ENCODE results near the gene ACACA. TPM values are rescaled to one million over a fixed set of nuclear protein-coding genes. Genes with fewer than 3 reads are reported as not detected.

The ACACA gene
- total RNA-seq, 1 donor from 2014 or later: 145 TPM

DNA sequence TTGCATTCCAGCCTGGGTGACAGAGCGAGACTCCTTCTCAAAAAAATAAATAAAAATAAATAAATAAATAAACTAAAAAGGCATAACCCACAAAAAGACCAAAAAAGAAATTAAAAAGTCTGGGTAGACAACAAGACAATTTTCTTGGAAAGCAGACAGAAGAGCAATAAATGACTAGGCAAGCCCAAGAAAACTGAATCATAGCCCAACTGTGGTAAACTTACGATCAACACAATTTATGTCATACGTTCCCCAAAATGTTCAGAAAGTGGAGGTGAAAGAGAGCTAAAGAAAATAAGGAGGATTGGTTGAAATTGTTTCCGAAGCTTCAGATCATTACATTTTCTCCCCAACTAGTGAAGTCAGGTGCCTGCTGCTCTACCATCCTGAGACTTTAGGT is 62.1 kb downstream of the ACACA start:
- DNase-seq: no peak
- Mint-ChIP-seq H3K9me3 (ENCODE audit: unreplicated experiment) (peaks cover 3% of the 10 kb centered on the region), H3K27me3 (ENCODE audit: unreplicated experiment) (no peaks in the 10 kb centered on the region), H3K36me3 (ENCODE audit: unreplicated experiment) (peaks cover 7% of the 10 kb centered on the region), H3K4me1 (ENCODE audit: low read depth, unreplicated experiment) (no peaks in the 10 kb centered on the region), H3K27ac (ENCODE audit: unreplicated experiment) (no peak overlapping the region), H3K4me3 (ENCODE audit: unreplicated experiment) (no peak overlapping the region)
- TF ChIP-seq, protein P1, sequence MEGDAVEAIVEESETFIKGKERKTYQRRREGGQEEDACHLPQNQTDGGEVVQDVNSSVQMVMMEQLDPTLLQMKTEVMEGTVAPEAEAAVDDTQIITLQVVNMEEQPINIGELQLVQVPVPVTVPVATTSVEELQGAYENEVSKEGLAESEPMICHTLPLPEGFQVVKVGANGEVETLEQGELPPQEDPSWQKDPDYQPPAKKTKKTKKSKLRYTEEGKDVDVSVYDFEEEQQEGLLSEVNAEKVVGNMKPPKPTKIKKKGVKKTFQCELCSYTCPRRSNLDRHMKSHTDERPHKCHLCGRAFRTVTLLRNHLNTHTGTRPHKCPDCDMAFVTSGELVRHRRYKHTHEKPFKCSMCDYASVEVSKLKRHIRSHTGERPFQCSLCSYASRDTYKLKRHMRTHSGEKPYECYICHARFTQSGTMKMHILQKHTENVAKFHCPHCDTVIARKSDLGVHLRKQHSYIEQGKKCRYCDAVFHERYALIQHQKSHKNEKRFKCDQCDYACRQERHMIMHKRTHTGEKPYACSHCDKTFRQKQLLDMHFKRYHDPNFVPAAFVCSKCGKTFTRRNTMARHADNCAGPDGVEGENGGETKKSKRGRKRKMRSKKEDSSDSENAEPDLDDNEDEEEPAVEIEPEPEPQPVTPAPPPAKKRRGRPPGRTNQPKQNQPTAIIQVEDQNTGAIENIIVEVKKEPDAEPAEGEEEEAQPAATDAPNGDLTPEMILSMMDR (IDR thresholded peaks at IDR 0.05; ENCODE audit: partially characterized antibody, unreplicated experiment): no peak

DNA sequence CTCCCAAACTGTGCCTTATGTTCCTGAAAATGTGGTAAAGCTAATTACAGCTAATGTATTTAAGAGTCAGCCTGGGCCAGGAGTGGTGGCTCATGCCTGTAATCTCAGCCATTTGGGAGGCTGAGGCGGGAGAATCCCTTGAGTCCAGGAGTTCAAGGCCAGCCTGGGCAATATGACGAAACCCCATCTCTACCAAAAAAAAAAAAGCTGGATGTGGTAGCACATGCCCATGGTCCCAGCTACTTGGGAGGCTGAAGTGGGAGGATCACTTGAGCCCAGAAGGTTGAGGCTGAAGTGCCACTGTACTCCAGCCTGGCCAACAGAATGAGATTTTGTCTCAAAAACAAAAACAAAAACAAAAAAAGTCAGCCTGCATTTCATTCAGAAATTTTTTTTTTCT is 64.0 kb downstream of the ACACA start:
- Mint-ChIP-seq H3K27ac (ENCODE audit: unreplicated experiment) (no peak overlapping the region), H3K4me1 (ENCODE audit: low read depth, unreplicated experiment) (no peaks in the 10 kb centered on the region), H3K27me3 (ENCODE audit: unreplicated experiment) (no peaks in the 10 kb centered on the region), H3K4me3 (ENCODE audit: unreplicated experiment) (no peak overlapping the region), H3K9me3 (ENCODE audit: unreplicated experiment) (peaks cover 3% of the 10 kb centered on the region), H3K36me3 (ENCODE audit: unreplicated experiment) (peaks cover 7% of the 10 kb centered on the region)
- DNase-seq: no peak
- TF ChIP-seq, protein P1 (IDR thresholded peaks at IDR 0.05; ENCODE audit: partially characterized antibody, unreplicated experiment): no peak

DNA sequence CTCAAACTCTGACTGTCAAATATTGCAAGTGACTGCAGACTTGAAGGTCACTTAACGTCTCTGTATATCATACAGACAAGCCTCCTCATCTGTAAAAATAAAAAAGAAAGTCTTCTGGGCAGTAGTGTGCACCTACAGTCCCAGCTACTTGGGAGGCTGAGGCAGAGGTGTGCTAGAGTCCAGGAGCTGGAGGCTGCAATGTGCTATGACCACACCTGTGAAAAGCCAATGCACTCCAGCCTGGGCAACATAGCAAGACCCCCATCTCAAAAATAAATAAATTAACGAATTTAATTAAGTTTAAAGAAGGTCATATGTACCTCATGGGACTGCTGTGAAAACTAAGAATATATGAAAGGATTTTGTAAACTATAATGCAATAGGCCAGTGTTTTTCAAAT is 65.8 kb downstream of the ACACA start:
- no peak for DNase-seq
- H3K27ac Mint-ChIP-seq (ENCODE audit: unreplicated experiment): no peak overlapping the region
- H3K27me3 Mint-ChIP-seq (ENCODE audit: unreplicated experiment): no peaks in the 10 kb centered on the region
- no peaks in the 10 kb centered on the region for H3K36me3 Mint-ChIP-seq (ENCODE audit: unreplicated experiment)
- TF ChIP-seq, protein P1 (IDR thresholded peaks at IDR 0.05; ENCODE audit: partially characterized antibody, unreplicated experiment): no peak
- H3K9me3 Mint-ChIP-seq (ENCODE audit: unreplicated experiment): no peaks in the 10 kb centered on the region
- H3K4me3 Mint-ChIP-seq (ENCODE audit: unreplicated experiment): no peak overlapping the region
- no peaks in the 10 kb centered on the region for H3K4me1 Mint-ChIP-seq (ENCODE audit: low read depth, unreplicated experiment)

DNA sequence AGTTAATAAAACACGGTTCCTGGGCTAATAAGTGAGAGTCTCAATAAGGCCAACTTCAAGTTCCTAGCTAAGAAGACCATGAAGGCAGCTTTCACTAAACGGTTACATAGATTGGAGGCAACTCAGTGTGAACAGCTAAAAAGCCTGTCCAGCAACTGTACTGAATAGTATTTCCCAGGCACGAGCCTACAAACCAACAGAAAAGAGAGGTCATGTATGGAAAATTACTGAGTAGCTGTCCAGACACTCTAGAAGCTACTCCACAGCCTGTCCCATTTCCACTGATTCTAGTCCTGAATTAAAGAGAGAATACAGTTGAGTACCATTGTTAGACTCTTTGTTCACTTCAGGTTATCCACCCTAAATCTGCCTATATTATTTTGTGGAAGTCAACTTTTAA is 67.3 kb downstream of the ACACA start:
- no peak overlapping the region for H3K27ac Mint-ChIP-seq (ENCODE audit: unreplicated experiment)
- no peaks in the 10 kb centered on the region for H3K9me3 Mint-ChIP-seq (ENCODE audit: unreplicated experiment)
- DNase-seq: no peak
- no peaks in the 10 kb centered on the region for H3K36me3 Mint-ChIP-seq (ENCODE audit: unreplicated experiment)
- H3K4me1 Mint-ChIP-seq (ENCODE audit: low read depth, unreplicated experiment): peaks cover 4% of the 10 kb centered on the region
- H3K27me3 Mint-ChIP-seq (ENCODE audit: unreplicated experiment): no peaks in the 10 kb centered on the region
- TF ChIP-seq, protein P1 (IDR thresholded peaks at IDR 0.05; ENCODE audit: partially characterized antibody, unreplicated experiment): no peak
- H3K4me3 Mint-ChIP-seq (ENCODE audit: unreplicated experiment): no peak overlapping the region

DNA sequence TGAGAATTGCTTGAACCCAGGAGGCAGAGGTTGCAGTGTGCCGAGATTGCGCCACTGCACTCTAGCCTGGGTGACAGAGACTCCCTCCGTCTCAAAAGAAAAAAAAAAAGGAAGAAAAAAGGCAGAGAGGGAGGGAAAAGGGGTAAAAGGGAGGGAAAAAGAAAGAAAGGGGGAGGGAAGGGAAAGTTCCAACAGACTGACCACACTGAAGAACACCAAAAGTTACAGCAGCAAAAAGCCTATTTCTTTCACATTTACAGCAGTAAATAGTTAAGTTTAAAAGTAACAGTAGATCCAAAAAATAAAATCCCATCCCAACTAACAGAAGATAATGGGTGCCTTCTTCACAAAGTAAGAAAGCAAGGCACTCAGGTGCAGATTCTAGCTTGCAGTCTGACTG is 67.8 kb downstream of the ACACA start:
- no peaks in the 10 kb centered on the region for H3K9me3 Mint-ChIP-seq (ENCODE audit: unreplicated experiment)
- no peak overlapping the region for H3K27ac Mint-ChIP-seq (ENCODE audit: unreplicated experiment)
- H3K36me3 Mint-ChIP-seq (ENCODE audit: unreplicated experiment): no peaks in the 10 kb centered on the region
- DNase-seq: no peak
- TF ChIP-seq, protein P1 (IDR thresholded peaks at IDR 0.05; ENCODE audit: partially characterized antibody, unreplicated experiment): no peak
- no peaks in the 10 kb centered on the region for H3K27me3 Mint-ChIP-seq (ENCODE audit: unreplicated experiment)
- no peak overlapping the region for H3K4me3 Mint-ChIP-seq (ENCODE audit: unreplicated experiment)
- H3K4me1 Mint-ChIP-seq (ENCODE audit: low read depth, unreplicated experiment): peaks cover 4% of the 10 kb centered on the region
